Neuronal stem cell (in vitro differentiated cells): ENCODE results near the gene GOLGA6A.
A peak's percentile ranks its signal among the peaks of the same experiment; 100 is the strongest.

Experiments
- DNase-seq: peaks from one replicate; pipeline ENCODE4 v3.0.0-alpha.2; 2013; ENCODE audit warnings: low spot score
- H2AFZ ChIP-seq: one replicate; pipeline ENCODE4 v1.6.1; 2013; ENCODE audit warnings: mild to moderate bottlenecking, low read length, inconsistent platforms
- H2AK5ac ChIP-seq: 2 replicates; pipeline ENCODE4 v1.6.1; 2013; ENCODE audit warnings: low read depth, mild to moderate bottlenecking, inconsistent platforms, low read length, moderate library complexity, mixed read lengths
- H2BK120ac ChIP-seq: 2 replicates; pipeline ENCODE4 v1.6.1; 2013; ENCODE audit warnings: low read depth, mild to moderate bottlenecking, inconsistent platforms, low read length, moderate library complexity, mixed read lengths
- H2BK12ac ChIP-seq: one replicate; pipeline ENCODE4 v1.6.1; 2013; ENCODE audit warnings: low read length, inconsistent platforms
- H2BK15ac ChIP-seq: 2 replicates; pipeline ENCODE4 v1.6.1; 2013; ENCODE audit warnings: mild to moderate bottlenecking, low read length, inconsistent platforms, mixed read lengths
- H2BK5ac ChIP-seq: one replicate; pipeline ENCODE4 v1.6.1; 2013; ENCODE audit warnings: inconsistent platforms, mild to moderate bottlenecking, low read length, moderate library complexity
- H3K14ac ChIP-seq: one replicate; pipeline ENCODE4 v1.6.1; 2013; ENCODE audit warnings: low read length, inconsistent platforms
- H3K18ac ChIP-seq: 2 replicates; pipeline ENCODE4 v1.6.1; 2013; ENCODE audit warnings: low read length, inconsistent platforms
- H3K23ac ChIP-seq: 2 replicates; pipeline ENCODE4 v1.6.1; 2013; ENCODE audit warnings: low read depth, mild to moderate bottlenecking, mixed read lengths, low read length, inconsistent platforms; ENCODE audit not compliant: poor library complexity
- H3K27ac ChIP-seq: replicated peaks from 3 replicates; pipeline ENCODE4 v1.5.1; 2013; ENCODE audit warnings: low read length, inconsistent platforms
- H3K27me3 ChIP-seq, 3 experiments: 2 replicates each; pipeline ENCODE4 v1.6.1; 2013; ENCODE audit warnings: low read length in 3 of 3, mild to moderate bottlenecking in 2 of 3, inconsistent platforms in 1 of 3, low read depth in 1 of 3, mixed read lengths in 1 of 3, moderate library complexity in 1 of 3; ENCODE audit not compliant: control insufficient read depth in 3 of 3, insufficient read depth in 3 of 3
- H3K36me3 ChIP-seq, 2 donors: replicated peaks in 1 of 2; 2 replicates each; pipeline ENCODE4 v1.6.1; 2013; ENCODE audit warnings: low read length in 2 of 2; ENCODE audit not compliant: control insufficient read depth in 2 of 2, insufficient read depth in 2 of 2
- H3K4ac ChIP-seq: 2 replicates; pipeline ENCODE4 v1.6.1; 2013; ENCODE audit warnings: inconsistent platforms, mild to moderate bottlenecking, low read length, moderate library complexity
- H3K4me1 ChIP-seq, 2 donors: 1 replicate in 1 of 2; 2 replicates in 1 of 2; pipeline ENCODE4 v1.6.1; 2013; ENCODE audit warnings: low read length in 2 of 2, low read depth in 1 of 2; ENCODE audit not compliant: control insufficient read depth in 2 of 2, insufficient read depth in 1 of 2
- H3K4me2 ChIP-seq: one replicate; pipeline ENCODE4 v1.6.1; 2013; ENCODE audit warnings: mild to moderate bottlenecking, low read length, inconsistent platforms; ENCODE audit not compliant: insufficient read depth, poor library complexity, severe bottlenecking
- H3K4me3 ChIP-seq, 2 donors: 2 replicates each; pipeline ENCODE4 v1.5.1; 2013; ENCODE audit warnings: low read length in 2 of 2, mild to moderate bottlenecking in 2 of 2, inconsistent platforms in 1 of 2, moderate library complexity in 1 of 2
- H3K79me1 ChIP-seq: one replicate; pipeline ENCODE4 v1.6.1; 2013; ENCODE audit warnings: low read depth, mild to moderate bottlenecking, inconsistent platforms, low read length, moderate library complexity
- H3K9ac ChIP-seq: one replicate; pipeline ENCODE4 v1.6.1; 2013; ENCODE audit warnings: mild to moderate bottlenecking, low read depth, low read length, inconsistent platforms; ENCODE audit not compliant: poor library complexity
- H3K9me3 ChIP-seq, 2 donors: replicated peaks in 1 of 2; 2 replicates each; pipeline versions ENCODE3 to v1.6.1; 2013; ENCODE audit warnings: low read length in 2 of 2, mild to moderate bottlenecking in 2 of 2, inconsistent platforms in 1 of 2, low read depth in 1 of 2, mixed read lengths in 1 of 2, moderate library complexity in 1 of 2; ENCODE audit not compliant: control insufficient read depth in 2 of 2, insufficient read depth in 1 of 2
- H4K8ac ChIP-seq: one replicate; pipeline ENCODE4 v1.6.1; 2013; ENCODE audit warnings: low read depth, mild to moderate bottlenecking, inconsistent platforms, low read length, moderate library complexity
- H4K91ac ChIP-seq: one replicate; pipeline ENCODE4 v1.6.1; 2013; ENCODE audit warnings: low read length, low read depth, mild to moderate bottlenecking, inconsistent platforms; ENCODE audit not compliant: poor library complexity
- WGBS, 2 donors: extraction: QIAGEN DNeasy Blood & Tissue Kit; methylation state at CpG; one replicate each; pipeline ENCODE4 v1.1.7; 2013; ENCODE audit warnings: missing lambda C conversion rate in 2 of 2, mixed read lengths in 1 of 2; ENCODE audit not compliant: insufficient read length in 2 of 2, insufficient replicate concordance in 1 of 2; ENCODE audit errors: extremely low coverage in 2 of 2; 5-methylcytosine and 5-hydroxymethylcytosine counted together

The GOLGA6A gene

GRCh38 chr15:74046275-74046674, 36.1 kb downstream of the GOLGA6A start:
- Histone ChIP-seq H2AFZ (no peak overlapping the region), H4K91ac (no peak overlapping the region), H3K4me3 (no peak overlapping the region), H3K4ac (no peak overlapping the region), H3K36me3 (peaks cover 0 to 2% of the 10 kb centered on the region in 2 donors), H3K9ac (no peak overlapping the region), H2BK15ac (no peak overlapping the region), H3K23ac (no peak overlapping the region), H3K79me1 (no peaks in the 10 kb centered on the region), H4K8ac (no peak overlapping the region), H3K9me3 (no peaks in the 10 kb centered on the region), H3K27me3 (peaks cover 0 to 12% (median 0%) of the 10 kb centered on the region in 3 experiments), H3K27ac (no peak overlapping the region), H2BK5ac (no peak overlapping the region), H3K14ac (no peak overlapping the region), H3K18ac (no peak overlapping the region), H2BK12ac (no peak overlapping the region), H2AK5ac (no peak overlapping the region), H3K4me1 (peaks cover 0 to 3% of the 10 kb centered on the region in 2 donors), H2BK120ac (no peak overlapping the region), H3K4me2 (no peak overlapping the region)
- DNase-seq = no peak
- no CpG with 5 or more reads among the region's 7 CpGs for WGBS, 2 donors

GRCh38 chr15:74045636-74046274, 36.6 kb downstream of the GOLGA6A start:
- no peak overlapping the region for H2BK15ac ChIP-seq
- H3K4me1 ChIP-seq = peaks cover 0 to 3% of the 10 kb centered on the region in 2 donors
- no peak overlapping the region for H2BK120ac ChIP-seq

GRCh38 chr15:74045184-74045583, 37.2 kb downstream of the GOLGA6A start:
- H3K4me3 ChIP-seq = no peak overlapping the region
- H2BK120ac ChIP-seq = no peak overlapping the region
- H2BK15ac ChIP-seq = no peak overlapping the region
- H2AFZ ChIP-seq = no peak overlapping the region
- H4K8ac ChIP-seq = no peak overlapping the region
- peaks cover 0 to 3% of the 10 kb centered on the region in 2 donors for H3K4me1 ChIP-seq
- H2BK5ac ChIP-seq = no peak overlapping the region
- H3K9ac ChIP-seq = no peak overlapping the region
- H3K23ac ChIP-seq = no peak overlapping the region
- no peak overlapping the region for H2BK12ac ChIP-seq
- H3K27ac ChIP-seq = no peak overlapping the region
- H4K91ac ChIP-seq = no peak overlapping the region
- H3K27me3 ChIP-seq = peaks cover 0 to 5% (median 0%) of the 10 kb centered on the region in 3 experiments
- no peak overlapping the region for H3K4me2 ChIP-seq
- H3K18ac ChIP-seq = no peak overlapping the region
- H3K14ac ChIP-seq = no peak overlapping the region
- no peaks in the 10 kb centered on the region for H3K9me3 ChIP-seq
- DNase-seq = no peak
- H3K79me1 ChIP-seq = no peaks in the 10 kb centered on the region
- H3K4ac ChIP-seq = no peak overlapping the region
- no peak overlapping the region for H2AK5ac ChIP-seq
- peaks cover 0 to 2% of the 10 kb centered on the region in 2 donors for H3K36me3 ChIP-seq

More at GRCh38 chr15:74045636-74046274, 36.6 kb downstream of the GOLGA6A start:
- no peak for DNase-seq
- Histone ChIP-seq H3K27me3 (peaks cover 0 to 8% (median 0%) of the 10 kb centered on the region in 3 experiments), H2AK5ac (no peak overlapping the region), H3K9ac (no peak overlapping the region), H2BK5ac (no peak overlapping the region), H3K4me2 (no peak overlapping the region), H2BK12ac (no peak overlapping the region), H4K8ac (no peak overlapping the region), H4K91ac (no peak overlapping the region), H3K14ac (no peak overlapping the region), H3K36me3 (peaks cover 0 to 2% of the 10 kb centered on the region in 2 donors), H3K23ac (no peak overlapping the region), H3K79me1 (no peaks in the 10 kb centered on the region), H3K18ac (no peak overlapping the region), H3K4ac (no peak overlapping the region), H3K9me3 (no peaks in the 10 kb centered on the region), H2AFZ (no peak overlapping the region), H3K4me3 (no peak overlapping the region), H3K27ac (no peak overlapping the region)
- no CpG with 5 or more reads among the region's 7 CpGs for WGBS, 2 donors

GRCh38 chr15:74044267-74045110, 37.9 kb downstream of the GOLGA6A start:
- peaks cover 0 to 2% of the 10 kb centered on the region in 2 donors for H3K36me3 ChIP-seq
- no peak overlapping the region for H2BK12ac ChIP-seq
- H3K4me1 ChIP-seq = peaks cover 0 to 3% of the 10 kb centered on the region in 2 donors
- H2BK120ac ChIP-seq = no peak overlapping the region
- H3K9me3 ChIP-seq = no peaks in the 10 kb centered on the region
- WGBS, 2 donors = no CpG with 5 or more reads among the region's 31 CpGs
- no peak overlapping the region for H3K4me3 ChIP-seq
- H3K4ac ChIP-seq = no peak overlapping the region
- H2AFZ ChIP-seq = no peak overlapping the region
- no peak overlapping the region for H3K23ac ChIP-seq
- H4K91ac ChIP-seq = no peak overlapping the region
- no peaks in the 10 kb centered on the region for H3K27me3 ChIP-seq
- no peak overlapping the region for H3K9ac ChIP-seq
- no peak overlapping the region for H2BK5ac ChIP-seq
- no peak overlapping the region for H2AK5ac ChIP-seq
- H3K18ac ChIP-seq = peak overlapping the region; percentile 4
- no peak for DNase-seq
- no peak overlapping the region for H2BK15ac ChIP-seq
- peak overlapping the region; percentile 59 for H3K14ac ChIP-seq
- no peak overlapping the region for H3K4me2 ChIP-seq
- H3K79me1 ChIP-seq = no peaks in the 10 kb centered on the region
- no peak overlapping the region for H3K27ac ChIP-seq
- H4K8ac ChIP-seq = no peak overlapping the region
